HFFc6 (cell line): ENCODE data around the gene SEZ6L. TPM values are rescaled to one million over a fixed set of nuclear protein-coding genes. Genes with fewer than 3 reads are reported as not detected.

Experiments
- DNase-seq: peaks from one replicate; pipeline ENCODE4 v3.0.0-alpha.2; 2018
- H3K27ac Mint-ChIP-seq: 2 replicates; pipeline ENCODE4 v1.8.0; 2020; ENCODE audit warnings: mild to moderate bottlenecking, mixed read lengths
- H3K27me3 Mint-ChIP-seq: 2 replicates; pipeline ENCODE4 v1.8.0; 2021; ENCODE audit warnings: mild to moderate bottlenecking, moderate library complexity, mixed read lengths; ENCODE audit not compliant: insufficient read depth
- H3K36me3 Mint-ChIP-seq: 2 replicates; pipeline ENCODE4 v1.8.0; 2021; ENCODE audit warnings: low read depth, mixed read lengths
- H3K4me1 Mint-ChIP-seq: 2 replicates; pipeline ENCODE4 v1.8.0; 2020; ENCODE audit warnings: low read depth, mixed read lengths
- H3K4me3 Mint-ChIP-seq: 2 replicates; pipeline ENCODE4 v1.8.0; 2020; ENCODE audit warnings: mild to moderate bottlenecking, moderate library complexity, mixed read lengths
- H3K9me3 Mint-ChIP-seq: 2 replicates; pipeline ENCODE4 v1.8.0; 2020; ENCODE audit warnings: mild to moderate bottlenecking, mixed read lengths
- total RNA-seq, 6 experiments: library from RNA; stranded (reverse); fragmentation: NEBNext Ultra II Directional; extraction: Animal tissue kit (Norgen Biotek cat#: 25700); gene quantifications; 2 replicates in 1 of 6; 3 replicates in 5 of 6; pipeline ENCODE4 v1.2.3, GENCODE V29; 2021
- TF ChIP-seq, protein P1 (sequence below): fragments of 200-600 bp; sonication (generic); IDR thresholded peaks from 2 replicates; pipeline ENCODE4 v1.5.0; 2021; ENCODE audit warnings: antibody characterized with exemption, mild to moderate bottlenecking

SEZ6L gene
- total RNA-seq, 6 experiments from 2014 or later: not detected

DNA sequence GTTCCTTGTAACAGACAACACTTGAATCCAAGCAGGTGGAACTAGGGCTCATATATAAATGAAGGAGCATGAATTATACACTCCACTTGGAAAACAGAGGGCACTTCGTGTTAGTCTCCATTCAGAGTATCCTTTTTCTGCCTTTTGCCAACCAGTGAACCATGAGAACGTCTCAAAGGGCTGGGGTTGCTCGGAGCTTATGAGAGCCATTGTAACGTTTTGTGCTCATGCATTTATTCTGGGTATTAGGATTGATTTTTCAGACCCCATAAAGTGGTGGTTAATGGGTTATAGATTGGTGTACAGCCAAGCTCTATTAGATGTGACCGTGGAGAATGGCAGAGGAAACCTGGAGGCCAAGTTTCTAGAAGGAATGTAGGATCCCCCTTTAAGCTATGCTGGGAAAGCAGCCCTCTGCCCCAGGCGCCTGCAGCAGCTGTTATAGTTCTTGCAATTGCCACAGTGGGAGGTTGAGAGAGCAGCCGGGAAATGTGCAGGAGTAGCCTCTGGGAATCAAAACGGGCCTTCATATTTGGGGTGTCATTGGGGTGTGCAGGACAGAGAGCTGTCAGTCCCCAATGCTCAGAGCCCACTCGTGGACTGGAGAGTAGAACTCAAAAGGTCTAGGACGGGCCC is 205.2 kb downstream of the SEZ6L start:
- H3K27me3 Mint-ChIP-seq: peaks cover 38% of the 10 kb centered on the region
- no peaks in the 10 kb centered on the region for H3K36me3 Mint-ChIP-seq
- no peak overlapping the region for H3K27ac Mint-ChIP-seq
- H3K4me3 Mint-ChIP-seq: no peak overlapping the region
- TF ChIP-seq, protein P1, sequence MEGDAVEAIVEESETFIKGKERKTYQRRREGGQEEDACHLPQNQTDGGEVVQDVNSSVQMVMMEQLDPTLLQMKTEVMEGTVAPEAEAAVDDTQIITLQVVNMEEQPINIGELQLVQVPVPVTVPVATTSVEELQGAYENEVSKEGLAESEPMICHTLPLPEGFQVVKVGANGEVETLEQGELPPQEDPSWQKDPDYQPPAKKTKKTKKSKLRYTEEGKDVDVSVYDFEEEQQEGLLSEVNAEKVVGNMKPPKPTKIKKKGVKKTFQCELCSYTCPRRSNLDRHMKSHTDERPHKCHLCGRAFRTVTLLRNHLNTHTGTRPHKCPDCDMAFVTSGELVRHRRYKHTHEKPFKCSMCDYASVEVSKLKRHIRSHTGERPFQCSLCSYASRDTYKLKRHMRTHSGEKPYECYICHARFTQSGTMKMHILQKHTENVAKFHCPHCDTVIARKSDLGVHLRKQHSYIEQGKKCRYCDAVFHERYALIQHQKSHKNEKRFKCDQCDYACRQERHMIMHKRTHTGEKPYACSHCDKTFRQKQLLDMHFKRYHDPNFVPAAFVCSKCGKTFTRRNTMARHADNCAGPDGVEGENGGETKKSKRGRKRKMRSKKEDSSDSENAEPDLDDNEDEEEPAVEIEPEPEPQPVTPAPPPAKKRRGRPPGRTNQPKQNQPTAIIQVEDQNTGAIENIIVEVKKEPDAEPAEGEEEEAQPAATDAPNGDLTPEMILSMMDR: no peak
- no peak for DNase-seq
- no peaks in the 10 kb centered on the region for H3K4me1 Mint-ChIP-seq
- no peaks in the 10 kb centered on the region for H3K9me3 Mint-ChIP-seq

DNA sequence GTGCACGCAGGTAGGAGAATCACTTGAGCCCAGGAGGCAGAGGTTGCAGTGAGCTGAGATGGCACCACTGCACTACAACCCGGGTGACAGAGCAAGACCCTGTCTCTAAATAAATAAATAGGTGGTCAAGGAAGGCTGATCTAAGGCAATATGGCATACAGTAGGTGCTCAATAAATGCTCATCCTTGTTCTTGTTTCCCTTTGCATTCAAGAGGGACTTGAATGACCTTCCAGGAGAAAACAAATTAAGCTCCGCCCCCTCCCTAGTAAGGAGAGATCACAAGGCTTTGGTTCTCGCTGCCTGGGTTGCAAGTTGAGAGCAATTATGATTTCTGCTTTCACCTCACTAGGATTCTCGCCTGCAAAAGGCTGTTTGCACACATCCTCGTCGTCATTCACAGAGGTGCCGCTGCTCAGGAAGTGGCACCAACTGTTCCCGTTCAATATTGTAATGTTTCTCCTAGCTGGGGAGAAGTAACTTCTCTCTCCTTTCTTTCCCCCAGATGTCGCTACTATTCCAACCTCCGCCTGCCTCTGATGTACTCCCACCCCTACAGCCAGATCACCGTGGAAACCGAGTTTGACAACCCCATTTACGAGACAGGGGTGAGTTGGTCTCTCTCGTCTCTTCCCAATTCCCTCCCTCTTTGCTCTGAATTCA is 208.0 kb downstream of the SEZ6L start:
- H3K27me3 Mint-ChIP-seq: peaks cover 37% of the 10 kb centered on the region

DNA sequence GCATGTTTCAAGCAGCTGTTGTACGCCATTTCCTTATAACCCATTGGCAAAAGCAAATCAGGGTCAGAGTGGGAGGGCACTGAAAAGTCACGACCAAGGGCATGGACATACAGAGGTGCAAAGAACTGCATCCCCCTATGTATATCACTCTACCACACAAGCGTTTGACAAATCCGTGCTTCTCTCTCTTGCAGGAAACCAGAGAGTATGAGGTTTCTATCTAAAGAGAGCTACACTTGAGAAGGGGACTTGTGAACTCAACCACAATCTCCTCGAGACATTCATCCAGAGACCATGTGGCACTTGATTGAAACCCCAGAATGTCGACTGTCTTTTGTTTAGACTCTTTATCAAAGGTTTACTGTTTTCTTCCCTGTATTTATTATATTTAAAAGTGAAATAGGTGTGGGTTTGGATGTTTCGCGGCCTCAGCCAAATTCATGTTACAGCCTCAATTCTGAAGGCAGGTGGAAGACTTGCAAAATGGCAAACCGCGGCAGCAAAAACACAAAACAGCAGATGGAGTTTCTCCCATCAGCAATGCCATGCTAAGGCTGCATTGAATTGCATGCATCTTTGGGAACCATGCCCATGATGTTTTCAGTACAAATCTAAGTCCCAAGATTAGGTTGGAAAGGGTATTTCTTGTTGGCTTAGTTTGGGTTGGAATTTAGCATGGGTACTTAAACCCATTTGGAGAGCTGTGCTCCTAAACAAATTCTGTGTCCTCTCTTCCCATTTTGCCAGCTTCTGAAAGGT is 211.0 kb downstream of the SEZ6L start:
- Mint-ChIP-seq H3K27me3 (peaks cover 28% of the 10 kb centered on the region), H3K4me3 (no peak overlapping the region), H3K27ac (no peak overlapping the region), H3K36me3 (no peaks in the 10 kb centered on the region), H3K4me1 (no peaks in the 10 kb centered on the region), H3K9me3 (no peaks in the 10 kb centered on the region)
- TF ChIP-seq, protein P1: no peak
- no peak for DNase-seq

More for the DNA sequence above, 208.0 kb downstream of the SEZ6L start:
- Mint-ChIP-seq H3K36me3 (no peaks in the 10 kb centered on the region), H3K9me3 (no peaks in the 10 kb centered on the region), H3K4me3 (no peak overlapping the region), H3K4me1 (no peaks in the 10 kb centered on the region), H3K27ac (no peak overlapping the region)
- DNase-seq: no peak
- TF ChIP-seq, protein P1: no peak

DNA sequence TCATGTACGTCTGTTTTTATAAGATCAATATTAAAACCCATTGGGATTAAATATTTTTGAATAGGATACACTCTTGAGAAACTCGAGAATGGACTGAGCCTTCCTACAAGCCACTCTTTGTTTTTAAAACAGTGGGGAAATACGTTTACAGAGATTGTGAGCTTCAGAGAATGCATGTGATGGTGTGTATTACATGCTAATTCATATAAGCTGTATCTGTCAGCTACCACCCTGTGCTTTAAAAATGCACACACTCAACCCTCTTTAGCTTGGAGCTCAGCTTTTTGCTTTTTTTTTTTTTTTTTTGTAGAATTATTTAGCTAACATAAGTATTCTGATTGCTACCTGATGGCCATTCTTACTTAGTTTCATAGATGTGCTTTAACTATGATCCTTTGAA is 213.5 kb downstream of the SEZ6L start:
- no peaks in the 10 kb centered on the region for H3K9me3 Mint-ChIP-seq
- TF ChIP-seq, protein P1: no peak
- no peak for DNase-seq
- no peak overlapping the region for H3K4me3 Mint-ChIP-seq
- H3K36me3 Mint-ChIP-seq: no peaks in the 10 kb centered on the region
- no peak overlapping the region for H3K27ac Mint-ChIP-seq
- no peaks in the 10 kb centered on the region for H3K4me1 Mint-ChIP-seq
- H3K27me3 Mint-ChIP-seq: peaks cover 22% of the 10 kb centered on the region

DNA sequence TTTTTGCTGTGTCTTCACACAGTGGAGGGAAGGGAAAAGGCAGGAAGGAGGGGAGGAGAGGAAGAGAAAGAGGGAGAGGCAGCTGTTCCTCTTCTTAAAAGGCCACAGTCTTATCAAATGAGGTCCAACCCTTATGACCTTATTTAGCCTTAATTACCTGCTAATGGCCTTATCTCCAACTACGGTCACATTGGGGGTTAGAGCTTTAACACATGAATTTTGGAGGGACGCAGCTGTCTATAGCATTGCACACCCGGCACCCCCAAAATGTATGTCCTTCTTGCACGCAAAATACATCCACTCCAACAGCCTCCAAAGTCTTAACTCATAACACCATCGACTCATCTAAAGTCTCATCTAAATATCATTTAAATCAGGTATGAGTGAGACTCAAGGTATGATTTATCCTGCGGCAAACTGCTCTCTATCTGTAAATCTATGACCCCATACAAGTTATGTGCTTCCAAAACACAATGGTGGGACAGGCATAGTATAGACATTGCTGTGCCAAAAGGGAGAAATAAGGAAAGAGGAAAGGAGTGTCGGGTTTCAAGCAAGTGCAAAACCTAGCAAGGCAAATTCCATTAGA is 214.8 kb downstream of the SEZ6L start:
- DNase-seq: no peak
- no peaks in the 10 kb centered on the region for H3K4me1 Mint-ChIP-seq
- no peak overlapping the region for H3K4me3 Mint-ChIP-seq
- H3K27me3 Mint-ChIP-seq: peaks cover 22% of the 10 kb centered on the region
- H3K27ac Mint-ChIP-seq: no peak overlapping the region
- TF ChIP-seq, protein P1: no peak
- H3K36me3 Mint-ChIP-seq: no peaks in the 10 kb centered on the region
- no peaks in the 10 kb centered on the region for H3K9me3 Mint-ChIP-seq
